GM23338 (cell line): ENCODE results near the gene ULBP3. TPM values are rescaled to one million over a fixed set of nuclear protein-coding genes. Genes with fewer than 3 reads are reported as not detected.

Experiments used
- ATAC-seq: fragments of 200-7000 bp; cut with Tn5 transposase; 3 replicates; pipeline ENCODE4 v1.9.1; 2020
- DNase-seq: peaks from one replicate; pipeline ENCODE4 v3.0.0-alpha.2; 2015; ENCODE audit warnings: low spot score
- H2AFZ ChIP-seq: fragments of 200-600 bp; sonication (generic); 2 replicates; pipeline ENCODE4 v1.8.0; 2016; ENCODE audit warnings: antibody characterized with exemption, mild to moderate bottlenecking, moderate library complexity
- H3F3A ChIP-seq: fragments of 200-600 bp; sonication (generic); replicated peaks from 2 replicates; pipeline ENCODE4 v1.8.0; 2017; ENCODE audit warnings: antibody characterized with exemption, mixed run types, low read depth
- H3K27ac ChIP-seq: fragments of 200-600 bp; sonication (generic); 2 replicates; pipeline ENCODE4 v1.6.1; 2016; ENCODE audit warnings: low read depth
- H3K27me3 ChIP-seq: fragments of 200-600 bp; sonication (generic); 2 replicates; pipeline ENCODE4 v1.8.0; 2016; ENCODE audit warnings: mild to moderate bottlenecking, mixed run types, moderate library complexity; ENCODE audit not compliant: insufficient read depth
- H3K36me3 ChIP-seq: fragments of 200-600 bp; sonication (generic); 2 replicates; pipeline ENCODE4 v1.8.0; 2016; ENCODE audit warnings: mild to moderate bottlenecking; ENCODE audit not compliant: insufficient read depth
- H3K4me1 ChIP-seq: fragments of 200-600 bp; sonication (generic); 2 replicates; pipeline ENCODE4 v1.8.0; 2016; ENCODE audit warnings: mild to moderate bottlenecking, moderate library complexity; ENCODE audit not compliant: insufficient read depth
- H3K4me2 ChIP-seq: fragments of 200-600 bp; sonication (generic); 2 replicates; pipeline ENCODE4 v1.7.1; 2017; ENCODE audit warnings: mixed run types
- H3K4me3 ChIP-seq: fragments of 200-600 bp; sonication (generic); 2 replicates; pipeline ENCODE4 v1.6.1; 2016; ENCODE audit warnings: mixed run types
- H3K79me2 ChIP-seq: fragments of 200-600 bp; sonication (generic); replicated peaks from 2 replicates; pipeline ENCODE4 v1.8.0; 2017; ENCODE audit warnings: mild to moderate bottlenecking; ENCODE audit not compliant: insufficient read depth
- H3K9me2 ChIP-seq: fragments of 200-600 bp; sonication (generic); 2 replicates; pipeline ENCODE4 v1.8.0; 2017; ENCODE audit not compliant: insufficient read depth
- H4K20me1 ChIP-seq: fragments of 200-600 bp; sonication (generic); replicated peaks from 2 replicates; pipeline ENCODE4 v1.8.0; 2017; ENCODE audit warnings: mild to moderate bottlenecking; ENCODE audit not compliant: insufficient read depth
- H3K27ac Mint-ChIP-seq: 2 replicates; pipeline ENCODE4 v1.8.0; 2020; ENCODE audit warnings: inconsistent platforms, mild to moderate bottlenecking, moderate library complexity, mixed read lengths
- H3K27me3 Mint-ChIP-seq: 3 replicates; pipeline ENCODE4 v1.8.0; 2022; ENCODE audit warnings: low read depth, mild to moderate bottlenecking, moderate library complexity, mixed read lengths, inconsistent platforms; ENCODE audit not compliant: insufficient read depth, poor library complexity
- H3K36me3 Mint-ChIP-seq: 3 replicates; pipeline ENCODE4 v1.8.0; 2021; ENCODE audit warnings: low read depth, mild to moderate bottlenecking, inconsistent platforms, moderate library complexity, mixed read lengths
- H3K4me1 Mint-ChIP-seq: 3 replicates; pipeline ENCODE4 v1.8.0; 2020; ENCODE audit warnings: mild to moderate bottlenecking, inconsistent platforms, mixed read lengths
- H3K4me3 Mint-ChIP-seq: 3 replicates; pipeline ENCODE4 v1.8.0; 2021; ENCODE audit warnings: moderate library complexity, mild to moderate bottlenecking, inconsistent platforms, mixed read lengths
- H3K9me3 Mint-ChIP-seq: 3 replicates; pipeline ENCODE4 v1.8.0; 2020; ENCODE audit warnings: moderate library complexity, mild to moderate bottlenecking, inconsistent platforms, mixed read lengths
- CREB1 ChIP-seq: fragments of 250-450 bp; sonication (Bioruptor Pico); IDR thresholded peaks from 2 replicates; pipeline ENCODE4 v1.5.0; 2020; ENCODE audit warnings: low read depth, mild to moderate bottlenecking, moderate library complexity
- CTCF ChIP-seq, 2 experiments: fragments of 200-600 bp in 1 of 2; sonication (generic) in 1 of 2; conservative IDR thresholded peaks; 2 replicates each; pipeline versions ENCODE4 v1.5.1 to v1.6.1; 2016 to 2017; ENCODE audit warnings: antibody characterized with exemption in 2 of 2, low read depth in 2 of 2, mild to moderate bottlenecking in 2 of 2, moderate library complexity in 1 of 2
- ETS1 ChIP-seq: IDR thresholded peaks from 2 replicates; pipeline ENCODE4 v1.6.1; 2016; ENCODE audit warnings: antibody characterized with exemption
- EZH2 ChIP-seq: fragments of 200-600 bp; sonication (generic); IDR thresholded peaks from one replicate; pipeline ENCODE4 v1.8.0; 2017; ENCODE audit warnings: antibody characterized with exemption, mild to moderate bottlenecking, low read depth; ENCODE audit not compliant: unreplicated experiment
- EZH2phosphoT487 ChIP-seq: fragments of 200-600 bp; sonication (generic); IDR thresholded peaks from one replicate; pipeline ENCODE4 v1.8.1; 2018; ENCODE audit warnings: antibody characterized with exemption; ENCODE audit not compliant: unreplicated experiment
- JUNB ChIP-seq: IDR thresholded peaks from one replicate; pipeline ENCODE4 v1.6.1; 2016; ENCODE audit warnings: antibody characterized with exemption; ENCODE audit not compliant: unreplicated experiment
- NANOG ChIP-seq: IDR thresholded peaks from 2 replicates; pipeline ENCODE4 v1.6.1; 2016; ENCODE audit warnings: antibody characterized with exemption, borderline replicate concordance
- POLR2AphosphoS5 ChIP-seq: IDR thresholded peaks from 2 replicates; pipeline ENCODE4 v1.6.1; 2016; ENCODE audit warnings: antibody characterized with exemption, low read depth
- REST ChIP-seq: IDR thresholded peaks from one replicate; pipeline ENCODE4 v1.6.1; 2018; ENCODE audit warnings: antibody characterized with exemption; ENCODE audit not compliant: unreplicated experiment
- STAT1 ChIP-seq: IDR thresholded peaks from one replicate; pipeline ENCODE4 v1.6.1; 2016; ENCODE audit warnings: antibody characterized with exemption; ENCODE audit not compliant: unreplicated experiment
- ZNF114 ChIP-seq: fragments of 250-450 bp; sonication (Bioruptor Pico); IDR thresholded peaks from 2 replicates; pipeline ENCODE4 v1.5.0; 2020; ENCODE audit warnings: mild to moderate bottlenecking, moderate library complexity
- ZNF331 ChIP-seq: fragments of 250-450 bp; sonication (Bioruptor Pico); IDR thresholded peaks from 2 replicates; pipeline ENCODE4 v1.5.0; 2020; ENCODE audit warnings: low read depth, mild to moderate bottlenecking, moderate library complexity
- ZNF462 ChIP-seq: fragments of 250-450 bp; sonication (Bioruptor Pico); IDR thresholded peaks from 2 replicates; pipeline ENCODE4 v1.5.0; 2020; ENCODE audit warnings: mild to moderate bottlenecking, moderate library complexity
- polyA plus RNA-seq: library from polyadenylated mRNA; unstranded; fragments of >200 nt; fragmentation: Nextera tagmentation; extraction: Ambion mirVana; gene quantifications from 2 replicates; pipeline ENCODE4 v1.2.1, GENCODE V29; 2016
- total RNA-seq: library from RNA; depleted of rRNA; stranded (reverse); fragments of >200 nt; shearing (Covaris generic); gene quantifications from 2 replicates; pipeline ENCODE4 v1.2.3, GENCODE V29; 2014

The ULBP3 gene
- total and polyA plus RNA-seq, 2 experiments from 2014 or later, result 0.60 to 4.2 TPM

GRCh38 chr6:150027806-150028565, 40.9 kb downstream of the ULBP3 start:
- H2AFZ ChIP-seq, result no peak overlapping the region
- no peak overlapping the region for H3K4me3 ChIP-seq
- no peaks in the 10 kb centered on the region for H3K9me2 ChIP-seq
- H3K27me3 ChIP-seq, result peaks cover 66% of the 10 kb centered on the region
- no peaks in the 10 kb centered on the region for H3K36me3 ChIP-seq
- Mint-ChIP-seq H3K4me3 (no peak overlapping the region), H3K27me3 (peaks cover 32% of the 10 kb centered on the region), H3K27ac (no peak overlapping the region), H3K9me3 (no peaks in the 10 kb centered on the region), H3K4me1 (peaks cover 9% of the 10 kb centered on the region; the same call in 2 of the 3 replicates), H3K36me3 (no peaks in the 10 kb centered on the region)
- peaks cover 10% of the 10 kb centered on the region for H3K4me1 ChIP-seq
- H3K4me2 ChIP-seq, result no peak overlapping the region
- TF ChIP-seq REST (no peak), ETS1 (no peak), ZNF462 (CRISPR knock-in tag) (no peak), EZH2 (no peak), JUNB (no peak), CTCF (conservative IDR thresholded peaks at IDR 0.05; ENCODE audit: low read depth in 2 of 2) (no peak), POLR2AphosphoS5 (no peak), CREB1 (CRISPR knock-in tag) (no peak), STAT1 (no peak), NANOG (no peak), ZNF331 (no peak), ZNF114 (CRISPR knock-in tag) (no peak), EZH2phosphoT487 (no peak)
- H3F3A ChIP-seq, result no peaks in the 10 kb centered on the region
- no peaks in the 10 kb centered on the region for H3K79me2 ChIP-seq
- H4K20me1 ChIP-seq, result no peaks in the 10 kb centered on the region
- H3K27ac ChIP-seq, result no peak overlapping the region
- ATAC-seq, result no peak
- DNase-seq, result no peak
